ENCODE results near the gene DNAJC13.
"Not testable (repeated sequence)": the region's sequence is repeated elsewhere in the genome, so short reads cannot be mapped to it uniquely, and the experiment has no call there.

The DNAJC13 gene

DNA sequence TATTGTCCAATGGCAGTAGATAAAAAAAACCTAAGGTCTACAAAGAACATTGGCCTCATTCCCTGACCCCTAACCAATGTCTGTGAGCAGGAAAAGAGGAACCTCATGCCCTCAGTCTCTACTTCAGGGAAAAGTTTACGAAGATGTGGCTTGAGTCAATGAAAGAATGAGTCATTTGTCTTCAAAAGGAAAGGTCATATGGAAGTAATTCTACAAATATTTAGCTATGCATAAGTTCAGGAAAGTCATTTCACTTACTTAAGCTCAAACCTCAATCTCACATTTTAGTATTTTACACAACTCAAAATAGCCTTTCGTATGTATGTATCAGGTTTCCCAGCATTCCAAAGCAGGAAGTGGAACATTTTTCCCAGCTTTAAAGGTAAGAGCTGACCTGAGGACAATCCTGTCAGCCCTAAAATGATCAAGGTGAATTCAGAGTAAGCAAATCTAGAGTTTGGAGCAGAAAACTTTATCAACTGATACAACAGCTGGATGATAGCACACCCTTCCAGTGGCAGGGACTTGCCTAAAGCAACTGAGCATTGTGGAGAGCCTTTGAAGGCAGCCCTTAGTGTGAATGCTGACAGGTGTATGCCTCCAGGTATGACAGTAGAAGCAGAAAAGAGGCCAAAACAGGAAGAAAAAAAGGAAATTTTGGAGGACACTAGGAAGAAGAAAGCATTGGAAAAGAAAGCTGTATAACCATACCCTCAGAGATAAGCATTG, 125.9 kb downstream of the DNAJC13 start:
- peaks cover 22% of the 10 kb centered on the region for H3K36me3 ChIP-seq (ENCODE audit: insufficient read depth, low read length)
- H2AFZ ChIP-seq (ENCODE audit: low read depth, low read length), result no peak overlapping the region

GRCh38 chr3:132544130-132544529, 126.8 kb downstream of the DNAJC13 start:
- Histone ChIP-seq H3K9me3 (ENCODE audit: low read length) (no peaks in the 10 kb centered on the region), H3K4me1 (ENCODE audit: insufficient read depth, low read length) (peaks cover 9% of the 10 kb centered on the region), H3K36me3 (ENCODE audit: insufficient read depth, low read length) (peaks cover 17% of the 10 kb centered on the region), H3K27me3 (ENCODE audit: insufficient read depth, low read length) (no peaks in the 10 kb centered on the region), H3K4me3 (ENCODE audit: low read length) (no peak overlapping the region), H2AFZ (ENCODE audit: low read depth, low read length) (no peak overlapping the region)

More for the DNA sequence above, 125.9 kb downstream of the DNAJC13 start:
- H3K9me3 ChIP-seq (ENCODE audit: low read length), result no peaks in the 10 kb centered on the region
- H3K27me3 ChIP-seq (ENCODE audit: insufficient read depth, low read length), result no peaks in the 10 kb centered on the region
- H3K4me3 ChIP-seq (ENCODE audit: low read length), result no peak overlapping the region
- H3K4me1 ChIP-seq (ENCODE audit: insufficient read depth, low read length), result peaks cover 9% of the 10 kb centered on the region

DNA sequence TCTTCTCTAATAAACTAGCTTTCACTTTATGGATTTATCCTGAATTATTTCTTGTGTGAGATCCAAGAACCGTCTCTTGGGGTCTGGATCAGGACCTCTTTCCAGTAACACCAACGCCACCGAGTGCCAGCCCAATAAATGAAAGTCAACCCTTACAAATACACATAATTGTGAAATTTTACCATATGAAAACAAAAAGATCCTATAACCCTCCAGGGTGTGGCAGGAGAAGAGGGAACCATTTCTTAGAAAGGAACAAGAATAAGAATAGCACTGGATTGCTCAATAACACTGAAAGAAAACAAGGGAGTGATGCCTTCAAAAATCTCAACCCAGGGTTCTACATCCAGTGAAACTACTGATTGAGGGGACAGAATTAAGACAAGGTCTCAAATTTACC, 128.2 kb downstream of the DNAJC13 start:
- H3K9me3 ChIP-seq (ENCODE audit: low read length), result no peaks in the 10 kb centered on the region
- H3K4me3 ChIP-seq (ENCODE audit: low read length), result no peak overlapping the region
- H3K27me3 ChIP-seq (ENCODE audit: insufficient read depth, low read length), result no peaks in the 10 kb centered on the region
- peaks cover 9% of the 10 kb centered on the region for H3K4me1 ChIP-seq (ENCODE audit: insufficient read depth, low read length)
- no peak overlapping the region for H2AFZ ChIP-seq (ENCODE audit: low read depth, low read length)
- peaks cover 6% of the 10 kb centered on the region for H3K36me3 ChIP-seq (ENCODE audit: insufficient read depth, low read length)

DNA sequence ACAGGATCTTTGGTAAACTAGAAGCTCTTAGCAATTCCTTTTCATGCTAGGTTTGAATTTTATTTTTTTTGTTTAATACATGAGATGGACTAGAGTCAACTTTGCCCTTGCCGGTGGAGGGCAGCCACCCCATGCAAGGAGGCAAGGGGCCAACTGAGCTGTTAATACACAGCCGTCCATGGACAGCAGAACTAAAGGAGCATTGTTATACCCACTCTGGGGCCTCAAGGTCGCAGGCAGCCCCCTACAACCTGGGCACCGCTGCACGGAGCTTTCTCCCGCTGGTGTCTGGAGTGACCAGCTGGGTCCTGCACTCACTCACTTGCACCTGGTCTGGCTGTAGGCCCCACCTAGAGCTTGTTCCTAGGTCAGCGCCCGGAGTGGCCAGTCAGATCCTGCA, 131.9 kb downstream of the DNAJC13 start:
- Histone ChIP-seq H3K36me3 (ENCODE audit: insufficient read depth, low read length) (no peaks in the 10 kb centered on the region), H3K27me3 (ENCODE audit: insufficient read depth, low read length) (no peaks in the 10 kb centered on the region), H3K9me3 (ENCODE audit: low read length) (no peaks in the 10 kb centered on the region), H3K4me1 (ENCODE audit: insufficient read depth, low read length) (no peaks in the 10 kb centered on the region), H2AFZ (ENCODE audit: low read depth, low read length) (no peak overlapping the region), H3K4me3 (ENCODE audit: low read length) (no peak overlapping the region)

- no peaks in the 10 kb centered on the region for H3K9me3 ChIP-seq (ENCODE audit: low read length)
- no peaks in the 10 kb centered on the region for H3K27me3 ChIP-seq (ENCODE audit: insufficient read depth, low read length)
- no peak overlapping the region for H3K4me3 ChIP-seq (ENCODE audit: low read length)
- H2AFZ ChIP-seq (ENCODE audit: low read depth, low read length), result no peak overlapping the region
- no peaks in the 10 kb centered on the region for H3K36me3 ChIP-seq (ENCODE audit: insufficient read depth, low read length)
- H3K4me1 ChIP-seq (ENCODE audit: insufficient read depth, low read length), result no peaks in the 10 kb centered on the region
These were observed 132.7 kb downstream of the DNAJC13 start for GRCh38 chr3:132549890-132550578.

GRCh38 chr3:132550579-132551305, 133.4 kb downstream of the DNAJC13 start:
- no peaks in the 10 kb centered on the region for H3K4me1 ChIP-seq (ENCODE audit: insufficient read depth, low read length)
- H3K27me3 ChIP-seq (ENCODE audit: insufficient read depth, low read length), result no peaks in the 10 kb centered on the region
- H3K9me3 ChIP-seq (ENCODE audit: low read length), result no peaks in the 10 kb centered on the region
- no peaks in the 10 kb centered on the region for H3K36me3 ChIP-seq (ENCODE audit: insufficient read depth, low read length)
- no peak overlapping the region for H2AFZ ChIP-seq (ENCODE audit: low read depth, low read length)
- H3K4me3 ChIP-seq (ENCODE audit: low read length), result no peak overlapping the region

GRCh38 chr3:132553826-132554225, 136.5 kb downstream of the DNAJC13 start:
- no peak overlapping the region for H2AFZ ChIP-seq (ENCODE audit: low read depth, low read length)
- no peak overlapping the region for H3K4me3 ChIP-seq (ENCODE audit: low read length)
- peaks cover 12% of the 10 kb centered on the region for H3K36me3 ChIP-seq (ENCODE audit: insufficient read depth, low read length)
- H3K27me3 ChIP-seq (ENCODE audit: insufficient read depth, low read length), result no peaks in the 10 kb centered on the region
- H3K4me1 ChIP-seq (ENCODE audit: insufficient read depth, low read length), result no peaks in the 10 kb centered on the region
- H3K9me3 ChIP-seq (ENCODE audit: low read length), result no peaks in the 10 kb centered on the region

GRCh38 chr3:132554437-132554836, 137.1 kb downstream of the DNAJC13 start:
- Histone ChIP-seq H3K4me1 (ENCODE audit: insufficient read depth, low read length) (no peaks in the 10 kb centered on the region), H3K4me3 (ENCODE audit: low read length) (no peak overlapping the region), H2AFZ (ENCODE audit: low read depth, low read length) (no peak overlapping the region), H3K9me3 (ENCODE audit: low read length) (no peaks in the 10 kb centered on the region), H3K36me3 (ENCODE audit: insufficient read depth, low read length) (peaks cover 18% of the 10 kb centered on the region), H3K27me3 (ENCODE audit: insufficient read depth, low read length) (no peaks in the 10 kb centered on the region)

DNA sequence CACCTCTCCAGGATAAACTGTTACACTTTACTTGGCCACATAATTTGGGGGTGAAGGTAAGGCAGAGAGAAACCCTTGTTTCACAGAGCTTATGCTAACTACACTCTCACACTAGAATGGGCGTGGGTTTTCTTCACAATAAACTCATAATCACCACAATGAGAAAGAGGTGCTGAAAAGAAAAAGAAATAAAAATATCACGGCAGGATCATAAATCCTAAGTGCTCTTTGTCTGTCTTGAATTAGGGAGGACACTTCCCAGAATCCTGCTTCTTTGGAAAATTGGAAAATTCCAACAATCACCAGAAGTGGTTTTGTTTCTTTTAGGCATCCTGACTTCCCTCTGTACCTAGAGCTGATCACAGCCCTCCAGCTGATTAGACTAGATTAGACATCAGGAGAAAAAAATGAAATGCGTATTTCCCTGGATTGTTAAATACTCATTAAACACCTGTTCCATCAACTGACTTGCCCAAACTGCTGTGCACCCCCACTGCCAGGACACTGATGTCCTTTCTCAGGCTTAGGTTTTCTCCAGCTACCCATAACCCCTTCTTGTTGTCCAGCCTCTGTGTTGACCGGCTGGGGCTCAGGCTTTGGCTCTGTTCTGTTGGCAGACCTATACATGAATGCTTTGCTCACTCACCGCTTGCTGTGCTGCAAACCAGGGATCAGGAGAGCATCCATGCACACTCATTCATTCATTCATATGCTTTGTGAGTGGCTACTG, 138.2 kb downstream of the DNAJC13 start:
- no peak overlapping the region for H3K4me3 ChIP-seq (ENCODE audit: low read length)
- no peaks in the 10 kb centered on the region for H3K4me1 ChIP-seq (ENCODE audit: insufficient read depth, low read length)
- H3K27me3 ChIP-seq (ENCODE audit: insufficient read depth, low read length), result no peaks in the 10 kb centered on the region
- H3K36me3 ChIP-seq (ENCODE audit: insufficient read depth, low read length), result peaks cover 23% of the 10 kb centered on the region
- no peaks in the 10 kb centered on the region for H3K9me3 ChIP-seq (ENCODE audit: low read length)
- H2AFZ ChIP-seq (ENCODE audit: low read depth, low read length), result no peak overlapping the region

DNA sequence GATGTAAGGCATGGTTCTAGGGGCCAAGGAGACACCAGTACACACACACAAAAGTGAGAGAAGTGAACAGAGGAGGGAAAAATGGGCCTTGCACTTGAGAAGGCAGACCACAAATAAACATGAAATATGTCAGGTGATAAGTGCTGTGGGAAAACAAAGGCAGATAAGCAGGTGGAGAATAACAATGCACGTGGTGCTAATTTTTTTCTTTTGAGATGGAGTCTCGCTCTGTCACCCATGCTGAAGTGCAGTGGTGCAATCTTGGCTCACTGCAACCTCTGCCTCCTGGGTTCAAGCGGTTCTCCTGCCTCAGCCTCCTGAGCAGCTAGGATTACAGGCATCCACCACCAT, 138.7 kb downstream of the DNAJC13 start:
- peaks cover 27% of the 10 kb centered on the region for H3K36me3 ChIP-seq (ENCODE audit: insufficient read depth, low read length)
- H3K4me3 ChIP-seq (ENCODE audit: low read length); H3K9me3 ChIP-seq (ENCODE audit: low read length); H3K27me3 ChIP-seq (ENCODE audit: insufficient read depth, low read length); H3K4me1 ChIP-seq (ENCODE audit: insufficient read depth, low read length); H2AFZ ChIP-seq (ENCODE audit: low read depth, low read length): not testable (repeated sequence)

DNA sequence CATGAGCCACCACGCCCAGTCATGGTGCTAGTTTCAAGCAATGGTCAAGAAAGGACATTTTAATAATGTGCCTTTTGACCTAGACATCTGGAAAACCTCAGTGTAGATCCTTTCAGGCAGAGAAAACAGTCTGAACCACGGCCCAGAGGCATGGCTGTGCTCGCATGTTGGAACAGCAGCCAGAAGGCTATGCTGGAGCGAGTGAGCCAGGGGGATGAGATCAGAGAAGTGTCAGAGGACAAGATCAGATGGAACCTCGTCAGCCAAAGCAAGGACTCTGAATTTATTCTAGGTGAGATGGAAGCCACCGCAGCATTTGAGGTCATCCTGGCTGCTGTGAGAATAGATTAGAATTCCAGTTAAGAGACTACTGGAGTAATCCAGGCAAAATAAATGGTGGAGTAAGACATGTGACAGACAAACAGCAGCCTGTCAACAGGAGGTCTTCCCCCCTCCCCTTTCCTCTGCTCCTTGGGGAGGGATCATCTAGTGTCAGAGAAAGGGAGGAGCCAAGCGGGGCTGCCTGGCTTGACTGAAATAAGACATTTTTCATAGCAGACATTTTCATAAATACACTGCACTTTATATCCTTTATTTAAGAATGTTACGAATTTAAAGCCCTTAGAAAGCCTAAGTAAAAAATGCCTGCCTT, 139.3 kb downstream of the DNAJC13 start:
- no peaks in the 10 kb centered on the region for H3K4me1 ChIP-seq (ENCODE audit: insufficient read depth, low read length)
- no peaks in the 10 kb centered on the region for H3K27me3 ChIP-seq (ENCODE audit: insufficient read depth, low read length)
- peaks cover 28% of the 10 kb centered on the region for H3K36me3 ChIP-seq (ENCODE audit: insufficient read depth, low read length)
- H3K9me3 ChIP-seq (ENCODE audit: low read length), result no peaks in the 10 kb centered on the region
- no peak overlapping the region for H3K4me3 ChIP-seq (ENCODE audit: low read length)
- no peak overlapping the region for H2AFZ ChIP-seq (ENCODE audit: low read depth, low read length)

DNA sequence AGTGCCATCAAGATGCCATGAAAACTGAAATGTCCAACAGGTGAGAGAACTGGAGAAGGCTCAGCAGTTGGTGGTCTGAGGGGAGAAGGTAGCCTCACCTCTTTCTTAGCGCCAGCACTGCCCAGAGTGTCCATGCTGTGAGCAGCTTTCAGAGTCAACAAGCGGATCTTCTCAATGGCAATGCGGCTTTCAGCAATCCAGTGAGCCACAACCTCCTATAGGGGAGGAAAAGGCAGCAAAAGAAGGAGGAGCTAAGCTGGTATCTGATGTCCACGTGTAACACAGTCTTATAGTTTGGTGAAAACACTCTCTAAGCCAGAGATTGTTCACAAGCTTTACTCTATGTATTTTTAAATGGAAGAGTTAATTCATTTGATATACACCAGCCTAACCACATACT, 143.7 kb downstream of the DNAJC13 start:
- Histone ChIP-seq H3K9me3 (ENCODE audit: low read length) (no peaks in the 10 kb centered on the region), H3K4me1 (ENCODE audit: insufficient read depth, low read length) (no peaks in the 10 kb centered on the region), H3K4me3 (ENCODE audit: low read length) (no peak overlapping the region), H3K36me3 (ENCODE audit: insufficient read depth, low read length) (peaks cover 28% of the 10 kb centered on the region), H3K27me3 (ENCODE audit: insufficient read depth, low read length) (no peaks in the 10 kb centered on the region), H2AFZ (ENCODE audit: low read depth, low read length) (no peak overlapping the region)
